OCI-LY1 (cell line): Measurements from ENCODE around the gene ATP2B2.

Experiments used
- H2AFZ ChIP-seq: fragments of 200-600 bp; sonication (generic), shearing (Covaris generic); 2 replicates; pipeline ENCODE4 v1.6.0; 2014; ENCODE audit warnings: antibody characterized with exemption, mild to moderate bottlenecking, low read length
- H3F3A ChIP-seq: fragments of 200-600 bp; sonication (generic), shearing (Covaris generic); 2 replicates; pipeline ENCODE4 v1.6.0; 2014; ENCODE audit warnings: mild to moderate bottlenecking, antibody characterized with exemption, low read length, moderate library complexity; ENCODE audit not compliant: insufficient read depth
- H3K27ac ChIP-seq: fragments of 200-600 bp; sonication (generic); 2 replicates; pipeline ENCODE4 v1.5.1; 2014; ENCODE audit warnings: low read length, mixed run types, mild to moderate bottlenecking, low read depth; ENCODE audit not compliant: poor library complexity, severe bottlenecking
- H3K27me3 ChIP-seq: fragments of 200-600 bp; sonication (generic); 2 replicates; pipeline ENCODE4 v1.6.0; 2014; ENCODE audit warnings: antibody characterized with exemption, mild to moderate bottlenecking, low read length, moderate library complexity; ENCODE audit not compliant: insufficient read depth
- H3K36me3 ChIP-seq: fragments of 200-600 bp; sonication (generic); 2 replicates; pipeline ENCODE4 v1.6.1; 2014; ENCODE audit warnings: mild to moderate bottlenecking, antibody characterized with exemption, low read length, moderate library complexity, mixed read lengths; ENCODE audit not compliant: insufficient read depth
- H3K4me1 ChIP-seq: fragments of 200-600 bp; sonication (generic); 2 replicates; pipeline ENCODE4 v1.5.1; 2014; ENCODE audit warnings: mild to moderate bottlenecking, low read length, moderate library complexity; ENCODE audit not compliant: insufficient read depth, severe bottlenecking
- H3K4me2 ChIP-seq: fragments of 200-600 bp; sonication (generic), shearing (Covaris generic); 2 replicates; pipeline ENCODE4 v1.6.1; 2014; ENCODE audit warnings: low read length
- H3K4me3 ChIP-seq: fragments of 200-600 bp; sonication (generic); 2 replicates; pipeline ENCODE4 v1.5.1; 2014; ENCODE audit warnings: low read length, low read depth, mild to moderate bottlenecking, mixed read lengths; ENCODE audit not compliant: poor library complexity, severe bottlenecking
- H3K79me2 ChIP-seq: fragments of 200-600 bp; shearing (Covaris generic); 2 replicates; pipeline ENCODE4 v1.6.1; 2016; ENCODE audit warnings: mixed run types, low read length, mixed read lengths; ENCODE audit not compliant: insufficient read depth
- H3K9ac ChIP-seq: fragments of 200-600 bp; sonication (generic), shearing (Covaris generic); 2 replicates; pipeline ENCODE4 v1.6.1; 2014; ENCODE audit warnings: mild to moderate bottlenecking, low read length, mixed read lengths
- H3K9me2 ChIP-seq: fragments of 200-600 bp; sonication (generic), shearing (Covaris generic); 2 replicates; pipeline ENCODE4 v1.6.1; 2014; ENCODE audit warnings: low read depth, mild to moderate bottlenecking, low read length, mixed read lengths
- H3K9me3 ChIP-seq: fragments of 200-600 bp; shearing (Covaris generic); 2 replicates; pipeline ENCODE4 v1.6.1; 2014; ENCODE audit warnings: low read length, mixed read lengths
- H4K20me1 ChIP-seq: fragments of 200-600 bp; sonication (generic), shearing (Covaris generic); 2 replicates; pipeline ENCODE4 v1.6.0; 2016; ENCODE audit warnings: mild to moderate bottlenecking, low read length; ENCODE audit not compliant: insufficient read depth
- CTCF ChIP-seq: fragments of 200-600 bp; sonication (generic), shearing (Covaris generic); IDR thresholded peaks from 2 replicates; pipeline ENCODE4 v1.5.1; 2017; ENCODE audit warnings: mild to moderate bottlenecking, antibody characterized with exemption, low read length, moderate library complexity, mixed read lengths
- EZH2 ChIP-seq: fragments of 200-600 bp; sonication (generic), shearing (Covaris generic); IDR thresholded peaks from 2 replicates; pipeline ENCODE4 v1.8.0; 2017; ENCODE audit warnings: borderline replicate concordance, mixed run types, mild to moderate bottlenecking, antibody characterized with exemption, low read length, moderate library complexity, mixed read lengths

ATP2B2 gene

GRCh38 chr3:10288575-10288960 is 216.8 kb downstream of the ATP2B2 start:
- H4K20me1 ChIP-seq, result no peaks in the 10 kb centered on the region
- no peak overlapping the region for H2AFZ ChIP-seq
- H3K36me3 ChIP-seq, result peaks cover 38% of the 10 kb centered on the region; the same call in 1 of the 2 replicates
- no peaks in the 10 kb centered on the region for H3K9me2 ChIP-seq
- no peak overlapping the region for H3K9ac ChIP-seq
- H3K27ac ChIP-seq, result no peak overlapping the region
- no peaks in the 10 kb centered on the region for H3K79me2 ChIP-seq
- peaks cover 31% of the 10 kb centered on the region for H3K4me1 ChIP-seq
- no peaks in the 10 kb centered on the region for H3K27me3 ChIP-seq
- no peak overlapping the region for H3K4me2 ChIP-seq
- no peaks in the 10 kb centered on the region for H3F3A ChIP-seq
- TF ChIP-seq CTCF (no peak), EZH2 (no peak)
- H3K4me3 ChIP-seq, result no peak overlapping the region
- H3K9me3 ChIP-seq, result no peaks in the 10 kb centered on the region

- Histone ChIP-seq H3K9me3 (no peaks in the 10 kb centered on the region), H3K27me3 (no peaks in the 10 kb centered on the region), H2AFZ (no peak overlapping the region), H4K20me1 (no peaks in the 10 kb centered on the region), H3F3A (no peaks in the 10 kb centered on the region), H3K9me2 (no peaks in the 10 kb centered on the region), H3K79me2 (no peaks in the 10 kb centered on the region), H3K4me1 (peaks cover 32% of the 10 kb centered on the region), H3K36me3 (peaks cover 38% of the 10 kb centered on the region; the same call in 1 of the 2 replicates), H3K9ac (no peak overlapping the region), H3K4me2 (no peak overlapping the region), H3K4me3 (no peak overlapping the region), H3K27ac (no peak overlapping the region)
- no peak for TF ChIP-seq EZH2
- TF ChIP-seq CTCF, result no peak
Observed at GRCh38 chr3:10287936-10288574, 217.3 kb downstream of the ATP2B2 start.

- no peaks in the 10 kb centered on the region for H3K9me2 ChIP-seq
- H3F3A ChIP-seq, result no peaks in the 10 kb centered on the region
- no peaks in the 10 kb centered on the region for H4K20me1 ChIP-seq
- H3K4me2 ChIP-seq, result no peak overlapping the region
- H3K9ac ChIP-seq, result no peak overlapping the region
- no peak for TF ChIP-seq EZH2
- TF ChIP-seq CTCF, result peak; percentile 57
- no peaks in the 10 kb centered on the region for H3K9me3 ChIP-seq
- H3K27me3 ChIP-seq, result no peaks in the 10 kb centered on the region
- H2AFZ ChIP-seq, result no peak overlapping the region
- H3K4me1 ChIP-seq, result peaks cover 21% of the 10 kb centered on the region
- no peak overlapping the region for H3K4me3 ChIP-seq
- peaks cover 42% of the 10 kb centered on the region; the same call in 1 of the 2 replicates for H3K36me3 ChIP-seq
- no peaks in the 10 kb centered on the region for H3K79me2 ChIP-seq
- no peak overlapping the region for H3K27ac ChIP-seq
Observed at GRCh38 chr3:10286596-10287295, 218.6 kb downstream of the ATP2B2 start.
